Measurements from ENCODE around the gene IQCK.
A peak's percentile ranks its signal among the peaks of the same experiment; 100 is the strongest.

The IQCK gene

GRCh38 chr16:19892902-19893301 is 174.8 kb downstream of the IQCK start:
- DNase-seq: no peak

GRCh38 chr16:19894586-19894985 is 176.5 kb downstream of the IQCK start:
- DNase-seq: no peak

DNA sequence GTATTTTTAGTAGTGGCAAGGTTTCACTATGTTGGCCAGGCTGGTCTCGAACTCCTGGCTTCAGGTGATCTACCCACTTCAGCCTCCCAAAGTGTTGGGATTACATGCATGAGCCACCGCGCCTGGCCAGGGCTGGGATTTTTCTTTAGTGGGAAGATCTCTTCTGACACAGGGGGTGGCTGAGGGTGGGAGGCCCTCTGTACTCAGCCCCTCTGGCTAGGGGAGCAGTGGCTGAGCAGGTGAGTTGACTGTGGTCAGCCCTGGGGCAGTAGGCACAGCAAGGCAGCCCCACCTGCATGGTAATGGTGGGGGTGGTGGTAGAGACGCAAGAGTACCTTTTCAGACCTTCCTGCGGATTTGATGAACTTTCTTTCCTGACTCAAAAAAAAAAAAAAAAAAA is 178.9 kb downstream of the IQCK start:
- DNase-seq: no peak

- no peak for DNase-seq
Measured at GRCh38 chr16:19898166-19898565, 180.1 kb downstream of the IQCK start.

GRCh38 chr16:19898924-19899604 is 181.0 kb downstream of the IQCK start:
- peak; percentile 65 for DNase-seq

DNA sequence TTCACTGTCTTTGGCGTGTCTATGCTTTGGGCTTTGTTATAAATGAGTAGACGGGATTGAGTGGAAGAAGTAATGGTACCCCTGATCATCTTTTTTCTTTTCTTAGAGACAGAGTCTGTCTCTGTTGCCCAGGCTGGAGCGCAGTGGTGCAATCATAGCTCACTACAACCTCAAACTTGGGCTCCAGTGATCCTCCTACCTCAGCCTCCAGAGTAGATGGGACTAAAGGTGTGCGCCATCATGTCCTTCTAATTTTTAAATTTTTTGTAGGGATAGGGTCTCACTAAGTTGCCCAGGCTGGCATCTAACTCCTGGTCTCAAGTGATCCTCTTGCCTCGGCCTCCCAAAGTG is 181.5 kb downstream of the IQCK start:
- DNase-seq: no peak

DNA sequence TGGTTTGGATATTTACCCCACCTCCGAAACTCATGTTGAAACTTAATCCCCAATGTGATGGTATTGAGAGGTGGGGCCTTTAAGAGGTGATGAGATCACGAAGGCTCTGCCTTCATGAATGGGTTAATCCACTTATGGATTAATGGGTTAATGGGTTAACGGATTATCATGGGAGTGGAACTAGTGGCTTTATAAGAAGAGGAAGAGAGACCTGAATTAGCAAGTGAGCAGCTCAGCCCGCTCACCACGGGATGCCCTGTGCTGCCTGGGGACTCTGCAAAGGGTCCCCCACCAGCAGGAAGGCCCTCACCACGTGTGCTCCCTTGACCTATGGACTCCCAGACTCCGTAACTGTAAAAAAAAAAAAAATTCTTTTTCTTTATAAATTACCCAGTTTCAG is 183.1 kb downstream of the IQCK start:
- no peak for DNase-seq

GRCh38 chr16:19907161-19907992 is 189.3 kb downstream of the IQCK start:
- peak; percentile 88 for DNase-seq
